ENCODE results near the gene CFAP52. TPM values are rescaled to one million over a fixed set of nuclear protein-coding genes. Genes with fewer than 3 reads are reported as not detected.

CFAP52 gene
- total and polyA plus RNA-seq, 2 of the 13 experiments (the other 11 are each of a cell fraction or from before 2014, with no cell fraction given) = not detected

DNA sequence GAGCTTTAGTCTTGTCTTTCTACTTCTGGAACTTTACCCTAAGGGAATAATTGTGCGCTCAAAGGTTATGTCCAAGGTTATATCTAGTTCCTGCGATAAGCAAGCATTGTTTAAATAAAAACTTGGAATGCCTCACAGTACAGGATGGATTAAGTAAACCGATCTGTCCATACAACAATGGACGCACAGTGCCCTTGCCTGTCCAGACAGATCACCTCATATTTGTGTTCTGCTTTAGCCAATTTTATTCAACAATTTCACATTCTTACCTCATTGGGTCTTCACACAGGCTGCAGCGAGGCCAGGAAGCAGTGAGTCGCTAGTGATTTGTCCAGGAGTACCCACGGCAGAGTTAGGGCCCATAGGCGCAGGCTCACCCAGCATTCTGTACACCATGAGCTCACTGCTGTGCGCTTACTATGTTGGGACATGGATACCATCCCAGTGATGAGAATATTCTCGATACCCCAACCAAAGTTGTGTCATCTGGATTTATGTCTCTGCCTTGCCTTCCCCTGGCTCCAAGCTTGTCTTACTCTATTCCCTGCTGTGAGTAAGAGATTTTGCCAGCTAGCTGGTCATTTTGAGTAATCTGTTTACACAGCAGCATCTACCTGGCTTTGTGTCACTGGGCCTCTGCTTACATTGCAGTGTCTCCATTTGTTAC is 108.6 kb downstream of the CFAP52 start (continued):
- TF ChIP-seq, protein P1, sequence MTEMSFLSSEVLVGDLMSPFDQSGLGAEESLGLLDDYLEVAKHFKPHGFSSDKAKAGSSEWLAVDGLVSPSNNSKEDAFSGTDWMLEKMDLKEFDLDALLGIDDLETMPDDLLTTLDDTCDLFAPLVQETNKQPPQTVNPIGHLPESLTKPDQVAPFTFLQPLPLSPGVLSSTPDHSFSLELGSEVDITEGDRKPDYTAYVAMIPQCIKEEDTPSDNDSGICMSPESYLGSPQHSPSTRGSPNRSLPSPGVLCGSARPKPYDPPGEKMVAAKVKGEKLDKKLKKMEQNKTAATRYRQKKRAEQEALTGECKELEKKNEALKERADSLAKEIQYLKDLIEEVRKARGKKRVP (CRISPR knock-in tag; IDR thresholded peaks at IDR 0.05) = 0 out of 4 replicates have a peak, but pooled peaks of 1 of the 2 experiments have one; percentile 29
- TF ChIP-seq ZNF83 (CRISPR knock-in tag; IDR thresholded peaks at IDR 0.05; ENCODE audit: borderline replicate concordance) = no peak
- TF ChIP-seq, protein P2, sequence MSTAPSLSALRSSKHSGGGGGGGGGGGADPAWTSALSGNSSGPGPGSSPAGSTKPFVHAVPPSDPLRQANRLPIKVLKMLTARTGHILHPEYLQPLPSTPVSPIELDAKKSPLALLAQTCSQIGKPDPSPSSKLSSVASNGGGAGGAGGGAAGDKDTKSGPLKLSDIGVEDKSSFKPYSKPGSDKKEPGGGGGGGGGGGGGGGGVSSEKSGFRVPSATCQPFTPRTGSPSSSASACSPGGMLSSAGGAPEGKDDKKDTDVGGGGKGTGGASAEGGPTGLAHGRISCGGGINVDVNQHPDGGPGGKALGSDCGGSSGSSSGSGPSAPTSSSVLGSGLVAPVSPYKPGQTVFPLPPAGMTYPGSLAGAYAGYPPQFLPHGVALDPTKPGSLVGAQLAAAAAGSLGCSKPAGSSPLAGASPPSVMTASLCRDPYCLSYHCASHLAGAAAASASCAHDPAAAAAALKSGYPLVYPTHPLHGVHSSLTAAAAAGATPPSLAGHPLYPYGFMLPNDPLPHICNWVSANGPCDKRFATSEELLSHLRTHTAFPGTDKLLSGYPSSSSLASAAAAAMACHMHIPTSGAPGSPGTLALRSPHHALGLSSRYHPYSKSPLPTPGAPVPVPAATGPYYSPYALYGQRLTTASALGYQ (CRISPR knock-in tag; IDR thresholded peaks at IDR 0.05) = 0 out of 2 replicates have a peak, but pooled peaks have one; percentile 46
- peak; percentile 78 for TF ChIP-seq HNF4A (CRISPR knock-in tag; IDR thresholded peaks at IDR 0.05)
- TF ChIP-seq ATM (IDR thresholded peaks at IDR 0.05; ENCODE audit: borderline replicate concordance) = no peak
- TF ChIP-seq ZNF552 (CRISPR knock-in tag; IDR thresholded peaks at IDR 0.05; ENCODE audit: borderline replicate concordance) = no peak
- no peak for TF ChIP-seq TCF7 (IDR thresholded peaks at IDR 0.05; ENCODE audit: low read depth)
- peak; percentile 49; the same call in 1 of the 2 replicates for TF ChIP-seq ESRRA (CRISPR knock-in tag; IDR thresholded peaks at IDR 0.05; ENCODE audit: low read depth)
- no peak for TF ChIP-seq NCOA5 (CRISPR knock-in tag; IDR thresholded peaks at IDR 0.05)
- TF ChIP-seq SRF (IDR thresholded peaks at IDR 0.05; ENCODE audit: low read depth, low read length) = no peak
- no peak for TF ChIP-seq SRSF9 (IDR thresholded peaks at IDR 0.05; ENCODE audit: borderline replicate concordance, insufficient read depth, low read depth, low read length, poor library complexity, severe bottlenecking)
- TF ChIP-seq SUZ12 (IDR thresholded peaks at IDR 0.05; ENCODE audit: low read depth, low read length) = no peak
- TF ChIP-seq CBX1 (IDR thresholded peaks at IDR 0.05; ENCODE audit: low read depth) = no peak
- TF ChIP-seq, protein P3, sequence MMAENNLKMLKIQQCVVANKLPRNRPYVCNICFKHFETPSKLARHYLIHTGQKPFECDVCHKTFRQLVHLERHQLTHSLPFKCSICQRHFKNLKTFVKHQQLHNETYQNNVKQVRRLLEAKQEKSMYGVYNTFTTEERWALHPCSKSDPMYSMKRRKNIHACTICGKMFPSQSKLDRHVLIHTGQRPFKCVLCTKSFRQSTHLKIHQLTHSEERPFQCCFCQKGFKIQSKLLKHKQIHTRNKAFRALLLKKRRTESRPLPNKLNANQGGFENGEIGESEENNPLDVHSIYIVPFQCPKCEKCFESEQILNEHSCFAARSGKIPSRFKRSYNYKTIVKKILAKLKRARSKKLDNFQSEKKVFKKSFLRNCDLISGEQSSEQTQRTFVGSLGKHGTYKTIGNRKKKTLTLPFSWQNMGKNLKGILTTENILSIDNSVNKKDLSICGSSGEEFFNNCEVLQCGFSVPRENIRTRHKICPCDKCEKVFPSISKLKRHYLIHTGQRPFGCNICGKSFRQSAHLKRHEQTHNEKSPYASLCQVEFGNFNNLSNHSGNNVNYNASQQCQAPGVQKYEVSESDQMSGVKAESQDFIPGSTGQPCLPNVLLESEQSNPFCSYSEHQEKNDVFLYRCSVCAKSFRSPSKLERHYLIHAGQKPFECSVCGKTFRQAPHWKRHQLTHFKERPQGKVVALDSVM (CRISPR knock-in tag; IDR thresholded peaks at IDR 0.05) = no peak
- no peak for TF ChIP-seq PCBP2 (optimal IDR thresholded peaks at IDR 0.05; ENCODE audit: low read depth, low read length, poor library complexity, severe bottlenecking)
- no peak for TF ChIP-seq PTBP1 (IDR thresholded peaks at IDR 0.05; ENCODE audit: low read depth, low read length, poor library complexity, severe bottlenecking)
- TF ChIP-seq RCOR2 (CRISPR knock-in tag; IDR thresholded peaks at IDR 0.05) = peak; percentile 32; the same call in 1 of the 2 replicates
- no peak for TF ChIP-seq ZFY (CRISPR knock-in tag; IDR thresholded peaks at IDR 0.05)
- TF ChIP-seq NR3C1 (CRISPR knock-in tag; IDR thresholded peaks at IDR 0.05) = no peak
- no peak for TF ChIP-seq TBX2 (CRISPR knock-in tag; IDR thresholded peaks at IDR 0.05; ENCODE audit: borderline replicate concordance)
- no peak for TF ChIP-seq ZBTB8A (CRISPR knock-in tag; IDR thresholded peaks at IDR 0.05; ENCODE audit: borderline replicate concordance, low read depth)
- TF ChIP-seq, protein P4, sequence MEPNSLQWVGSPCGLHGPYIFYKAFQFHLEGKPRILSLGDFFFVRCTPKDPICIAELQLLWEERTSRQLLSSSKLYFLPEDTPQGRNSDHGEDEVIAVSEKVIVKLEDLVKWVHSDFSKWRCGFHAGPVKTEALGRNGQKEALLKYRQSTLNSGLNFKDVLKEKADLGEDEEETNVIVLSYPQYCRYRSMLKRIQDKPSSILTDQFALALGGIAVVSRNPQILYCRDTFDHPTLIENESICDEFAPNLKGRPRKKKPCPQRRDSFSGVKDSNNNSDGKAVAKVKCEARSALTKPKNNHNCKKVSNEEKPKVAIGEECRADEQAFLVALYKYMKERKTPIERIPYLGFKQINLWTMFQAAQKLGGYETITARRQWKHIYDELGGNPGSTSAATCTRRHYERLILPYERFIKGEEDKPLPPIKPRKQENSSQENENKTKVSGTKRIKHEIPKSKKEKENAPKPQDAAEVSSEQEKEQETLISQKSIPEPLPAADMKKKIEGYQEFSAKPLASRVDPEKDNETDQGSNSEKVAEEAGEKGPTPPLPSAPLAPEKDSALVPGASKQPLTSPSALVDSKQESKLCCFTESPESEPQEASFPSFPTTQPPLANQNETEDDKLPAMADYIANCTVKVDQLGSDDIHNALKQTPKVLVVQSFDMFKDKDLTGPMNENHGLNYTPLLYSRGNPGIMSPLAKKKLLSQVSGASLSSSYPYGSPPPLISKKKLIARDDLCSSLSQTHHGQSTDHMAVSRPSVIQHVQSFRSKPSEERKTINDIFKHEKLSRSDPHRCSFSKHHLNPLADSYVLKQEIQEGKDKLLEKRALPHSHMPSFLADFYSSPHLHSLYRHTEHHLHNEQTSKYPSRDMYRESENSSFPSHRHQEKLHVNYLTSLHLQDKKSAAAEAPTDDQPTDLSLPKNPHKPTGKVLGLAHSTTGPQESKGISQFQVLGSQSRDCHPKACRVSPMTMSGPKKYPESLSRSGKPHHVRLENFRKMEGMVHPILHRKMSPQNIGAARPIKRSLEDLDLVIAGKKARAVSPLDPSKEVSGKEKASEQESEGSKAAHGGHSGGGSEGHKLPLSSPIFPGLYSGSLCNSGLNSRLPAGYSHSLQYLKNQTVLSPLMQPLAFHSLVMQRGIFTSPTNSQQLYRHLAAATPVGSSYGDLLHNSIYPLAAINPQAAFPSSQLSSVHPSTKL (CRISPR knock-in tag; IDR thresholded peaks at IDR 0.05) = peak; percentile 90
